AG09319 (cell line): ENCODE data around the gene GH1.
"Not testable (repeated sequence)": the region's sequence is repeated elsewhere in the genome, so short reads cannot be mapped to it uniquely, and the experiment has no call there.

Experiments used
- DNase-seq: peaks from one replicate; pipeline ENCODE4 v3.0.0-alpha.2; 2010; ENCODE audit warnings: low read depth; ENCODE audit errors: extremely low read depth
- TF ChIP-seq, protein P1 (sequence below): IDR thresholded peaks from 2 replicates; pipeline ENCODE4 v1.5.1; 2011; ENCODE audit warnings: low read depth, mild to moderate bottlenecking, inconsistent platforms, low read length, moderate library complexity

GH1 gene

DNA sequence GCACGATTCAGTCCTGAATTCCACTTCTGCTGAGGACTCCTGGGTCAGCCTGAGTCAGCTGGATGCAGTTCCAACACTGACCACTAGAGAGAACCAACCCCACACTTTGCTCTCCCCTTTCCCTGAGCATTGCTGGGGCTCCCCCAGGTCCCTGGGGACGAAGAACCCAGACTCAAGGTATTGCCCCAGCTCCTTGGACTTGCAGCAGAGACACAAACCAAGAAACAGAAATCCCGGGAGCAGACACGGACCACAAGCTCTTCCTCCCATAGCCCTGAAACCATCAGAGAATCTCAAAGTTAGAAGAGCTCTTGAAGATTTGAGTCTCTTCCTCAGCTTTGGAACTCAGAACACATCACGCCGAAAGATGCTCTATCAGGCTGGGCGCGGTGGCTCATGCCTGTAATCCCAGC, 678 bp upstream of the GH1 start:
- no peak for DNase-seq
- TF ChIP-seq, protein P1, sequence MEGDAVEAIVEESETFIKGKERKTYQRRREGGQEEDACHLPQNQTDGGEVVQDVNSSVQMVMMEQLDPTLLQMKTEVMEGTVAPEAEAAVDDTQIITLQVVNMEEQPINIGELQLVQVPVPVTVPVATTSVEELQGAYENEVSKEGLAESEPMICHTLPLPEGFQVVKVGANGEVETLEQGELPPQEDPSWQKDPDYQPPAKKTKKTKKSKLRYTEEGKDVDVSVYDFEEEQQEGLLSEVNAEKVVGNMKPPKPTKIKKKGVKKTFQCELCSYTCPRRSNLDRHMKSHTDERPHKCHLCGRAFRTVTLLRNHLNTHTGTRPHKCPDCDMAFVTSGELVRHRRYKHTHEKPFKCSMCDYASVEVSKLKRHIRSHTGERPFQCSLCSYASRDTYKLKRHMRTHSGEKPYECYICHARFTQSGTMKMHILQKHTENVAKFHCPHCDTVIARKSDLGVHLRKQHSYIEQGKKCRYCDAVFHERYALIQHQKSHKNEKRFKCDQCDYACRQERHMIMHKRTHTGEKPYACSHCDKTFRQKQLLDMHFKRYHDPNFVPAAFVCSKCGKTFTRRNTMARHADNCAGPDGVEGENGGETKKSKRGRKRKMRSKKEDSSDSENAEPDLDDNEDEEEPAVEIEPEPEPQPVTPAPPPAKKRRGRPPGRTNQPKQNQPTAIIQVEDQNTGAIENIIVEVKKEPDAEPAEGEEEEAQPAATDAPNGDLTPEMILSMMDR, result peak; percentile 90

DNA sequence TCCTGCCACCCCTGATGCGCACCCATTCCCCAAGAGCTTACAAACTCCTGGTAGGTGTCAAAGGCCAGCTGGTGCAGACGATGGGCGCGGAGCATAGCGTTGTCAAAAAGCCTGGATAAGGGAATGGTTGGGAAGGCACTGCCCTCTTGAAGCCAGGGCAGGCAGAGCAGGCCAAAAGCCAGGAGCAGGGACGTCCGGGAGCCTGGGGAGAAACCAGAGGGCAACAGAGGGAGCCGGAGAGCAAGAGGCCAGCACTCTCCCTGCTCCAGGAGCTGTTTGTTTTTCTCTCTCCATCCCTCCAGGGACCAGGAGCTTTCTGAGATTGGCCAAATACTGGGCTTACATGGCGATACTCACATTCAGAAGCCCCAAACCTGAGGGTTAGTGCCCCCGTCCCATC, 334 bp downstream of the GH1 start:
- TF ChIP-seq, protein P1, result no peak; the same call in 1 of the 2 replicates
- no peak for DNase-seq

DNA sequence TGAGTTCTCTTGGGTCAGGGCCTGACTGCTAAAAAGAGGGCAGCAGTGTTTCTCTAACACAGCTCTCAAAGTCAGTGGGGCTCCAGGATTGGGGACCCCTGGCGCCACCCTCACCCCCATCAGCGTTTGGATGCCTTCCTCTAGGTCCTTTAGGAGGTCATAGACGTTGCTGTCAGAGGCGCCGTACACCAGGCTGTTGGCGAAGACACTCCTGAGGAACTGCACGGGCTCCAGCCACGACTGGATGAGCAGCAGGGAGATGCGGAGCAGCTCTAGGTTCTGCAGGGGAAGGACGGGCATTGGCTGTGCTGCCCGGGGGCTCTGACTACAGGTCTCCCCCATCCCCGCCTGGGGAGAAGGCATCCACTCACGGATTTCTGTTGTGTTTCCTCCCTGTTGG, 993 bp downstream of the GH1 start:
- no peak for DNase-seq
- TF ChIP-seq, protein P1, result no peak

DNA sequence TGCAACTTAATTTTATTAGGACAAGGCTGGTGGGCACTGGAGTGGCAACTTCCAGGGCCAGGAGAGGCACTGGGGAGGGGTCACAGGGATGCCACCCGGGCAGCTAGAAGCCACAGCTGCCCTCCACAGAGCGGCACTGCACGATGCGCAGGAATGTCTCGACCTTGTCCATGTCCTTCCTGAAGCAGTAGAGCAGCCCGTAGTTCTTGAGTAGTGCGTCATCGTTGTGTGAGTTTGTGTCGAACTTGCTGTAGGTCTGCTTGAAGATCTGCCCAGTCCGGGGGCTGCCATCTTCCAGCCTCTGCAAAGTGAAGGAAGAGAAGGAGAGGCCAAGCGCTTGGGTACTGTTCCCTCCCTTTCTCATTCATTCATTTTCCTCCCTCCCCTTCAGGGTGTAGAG, 1.4 kb downstream of the GH1 start:
- DNase-seq, result not testable (repeated sequence)

DNA sequence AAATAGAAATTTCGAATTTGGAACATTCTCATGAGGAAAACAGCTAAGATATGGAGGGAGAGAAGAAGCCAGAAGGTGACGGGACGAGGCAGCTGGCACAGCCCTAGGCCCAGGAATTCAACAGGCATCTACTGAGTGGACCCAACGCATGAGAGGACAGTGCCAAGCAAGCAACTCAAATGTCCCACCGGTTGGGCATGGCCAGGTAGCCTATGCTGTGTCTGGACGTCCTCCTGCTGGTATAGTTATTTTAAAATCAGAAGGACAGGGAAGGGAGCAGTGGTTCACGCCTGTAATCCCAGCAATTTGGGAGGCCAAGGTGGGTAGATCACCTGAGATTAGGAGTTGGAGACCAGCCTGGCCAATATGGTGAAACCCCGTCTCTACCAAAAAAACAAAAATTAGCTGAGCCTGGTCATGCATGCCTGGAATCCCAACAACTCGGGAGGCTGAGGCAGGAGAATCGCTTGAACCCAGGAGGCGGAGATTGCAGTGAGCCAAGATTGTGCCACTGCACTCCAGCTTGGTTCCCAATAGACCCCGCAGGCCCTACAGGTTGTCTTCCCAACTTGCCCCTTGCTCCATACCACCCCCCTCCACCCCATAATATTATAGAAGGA, 2.0 kb downstream of the GH1 start:
- TF ChIP-seq, protein P1, result no peak
- no peak for DNase-seq

DNA sequence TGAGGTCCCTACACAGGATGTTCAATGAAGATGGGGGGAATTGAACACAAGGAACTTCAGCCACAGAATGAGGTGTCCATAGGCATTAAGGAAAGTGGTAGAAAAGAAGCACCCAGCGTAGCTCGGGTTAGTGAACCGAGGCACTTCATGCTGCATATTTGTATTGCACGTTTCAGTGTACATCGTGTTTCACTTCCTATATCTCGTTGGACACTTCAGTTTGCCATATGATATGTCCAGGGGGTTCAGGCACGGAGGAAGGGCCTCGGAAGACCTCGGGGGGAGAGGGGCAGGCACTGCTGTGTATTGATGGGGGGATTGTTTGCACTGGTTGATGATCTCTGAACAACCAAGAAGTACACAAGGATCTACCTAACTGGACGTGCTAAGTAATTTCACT, 2.9 kb downstream of the GH1 start:
- not testable (repeated sequence) for DNase-seq

DNA sequence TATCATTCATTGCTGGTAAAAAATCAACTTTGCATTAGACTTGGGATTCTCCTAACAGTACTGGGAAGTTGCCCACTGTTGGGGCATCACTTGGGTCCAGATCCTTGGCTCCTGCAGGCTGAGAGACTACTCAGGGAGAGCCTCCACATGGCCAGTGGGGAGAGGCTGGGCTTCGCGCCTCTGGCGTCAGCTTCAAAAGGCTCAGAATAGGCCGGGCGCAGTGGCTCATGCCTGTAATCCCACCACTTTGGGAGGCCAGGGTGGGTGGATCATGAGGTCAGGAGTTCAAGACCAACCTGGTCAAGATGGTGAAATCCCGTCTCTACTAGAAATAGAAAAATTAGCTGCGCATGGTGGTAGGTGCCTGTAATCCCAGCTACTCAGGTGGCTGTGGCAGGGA, 4.2 kb downstream of the GH1 start:
- TF ChIP-seq, protein P1, result no peak
- no peak for DNase-seq

DNA sequence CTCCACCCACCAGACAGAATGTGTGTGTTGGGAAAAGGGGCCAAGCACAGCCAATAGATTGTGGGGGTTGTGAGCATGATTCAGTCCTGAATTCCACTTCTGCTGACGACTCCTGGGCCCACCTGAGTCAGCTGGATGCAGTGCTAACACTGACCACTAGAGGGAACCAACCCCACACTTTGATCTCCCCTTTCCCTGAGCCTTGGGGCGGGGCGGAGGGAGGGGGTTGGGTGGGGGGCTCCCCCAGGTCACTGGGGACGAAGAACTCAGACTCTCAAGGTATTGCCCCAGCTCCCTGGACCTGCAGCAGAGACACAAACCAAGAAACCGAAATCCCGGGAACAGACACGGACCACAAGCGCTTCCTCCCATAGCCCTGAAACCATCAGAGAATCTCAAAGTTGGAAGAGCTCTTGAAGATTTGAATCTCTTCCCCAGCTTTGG, 7.0 kb downstream of the GH1 start:
- TF ChIP-seq, protein P1, result peak; percentile 64
- no peak for DNase-seq
